Peyer's patch (tissue), 4 donors: ENCODE data around the gene MYOT.

Source experiments
- CTCF ChIP-seq, 6 experiments: fragments of 450-650 bp in 4 of 6; fragments of 200-600 bp in 2 of 6; sonication (generic) in 1 of 6; IDR thresholded peaks; one replicate each; pipeline ENCODE4 v1.5.1; 2017 to 2019; ENCODE audit warnings: antibody characterized with exemption in 6 of 6, mild to moderate bottlenecking in 3 of 6, moderate library complexity in 1 of 6
- POLR2A ChIP-seq, 2 donors: fragments of 450-650 bp; IDR thresholded peaks; one replicate each; pipeline ENCODE4 v1.5.1; 2017; ENCODE audit warnings: antibody characterized with exemption in 2 of 2, mild to moderate bottlenecking in 2 of 2, moderate library complexity in 2 of 2

GRCh38 chr5:137901011-137901817 lies 33.6 kb downstream of the MYOT start:
- TF ChIP-seq POLR2A (IDR thresholded peaks at IDR 0.05) (no peak), CTCF (IDR thresholded peaks at IDR 0.05) (no peak)
